Activated CD8-positive, alpha-beta memory T cell treated with anti-CD3 and anti-CD28 coated beads, Interleukin-2, amount 50 U/mL, for 24 hours (primary cell): ENCODE results near the gene FBXO11.
"Not testable (repeated sequence)": the region's sequence is repeated elsewhere in the genome, so short reads cannot be mapped to it uniquely, and the experiment has no call there.

Experiments used
- DNase-seq: peaks from one replicate; pipeline ENCODE4 v3.0.0-alpha.2; 2020; ENCODE audit errors: extremely low read depth

The FBXO11 gene

GRCh38 chr2:47897883-47898731 is 8.2 kb downstream of the FBXO11 start:
- DNase-seq: no peak

GRCh38 chr2:47897191-47897882 is 9.0 kb downstream of the FBXO11 start:
- DNase-seq: not testable (repeated sequence)

DNA sequence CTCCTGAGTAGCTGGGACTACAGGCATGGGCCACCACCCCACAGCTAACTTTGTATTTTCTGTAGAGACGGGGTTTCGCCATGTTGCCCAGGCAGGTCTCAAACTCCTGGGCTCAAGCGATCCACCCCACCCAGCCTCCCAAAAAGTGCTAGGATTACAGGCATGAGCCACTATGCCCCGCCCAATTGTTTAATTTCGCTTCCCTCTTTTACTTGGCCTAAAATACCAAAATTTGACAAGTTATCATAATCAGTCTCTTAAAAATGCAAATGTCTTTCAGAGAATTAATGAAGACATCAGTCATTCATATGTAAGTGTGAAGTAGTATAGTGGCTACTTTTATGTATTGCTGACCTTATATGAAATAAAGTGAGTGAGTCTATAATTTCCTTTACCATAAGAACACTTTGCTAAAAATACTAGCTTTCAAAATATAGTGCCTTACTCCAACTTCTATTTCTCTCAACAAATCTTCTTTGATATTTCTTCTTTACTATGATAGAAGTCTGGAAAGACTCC is 9.8 kb downstream of the FBXO11 start:
- DNase-seq: no peak

DNA sequence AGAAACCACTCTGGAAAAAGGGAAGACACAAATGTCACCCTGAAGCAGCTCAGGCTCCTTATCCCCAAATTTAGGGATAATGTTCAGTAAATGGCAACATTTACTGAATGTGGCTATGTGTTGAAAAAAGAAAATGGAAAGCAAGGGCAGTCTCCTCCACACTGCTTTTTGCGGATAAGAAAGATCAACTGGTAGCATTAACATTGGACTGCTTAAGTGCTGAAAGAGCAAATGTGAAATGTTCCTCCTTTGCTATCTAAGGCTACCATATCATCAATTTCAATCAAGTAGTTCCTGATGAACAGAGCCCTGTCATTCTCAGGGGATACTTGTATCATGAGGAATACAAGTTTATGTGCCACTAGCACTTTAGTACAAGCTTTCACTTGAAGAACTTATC is 12.5 kb downstream of the FBXO11 start:
- DNase-seq: no peak

DNA sequence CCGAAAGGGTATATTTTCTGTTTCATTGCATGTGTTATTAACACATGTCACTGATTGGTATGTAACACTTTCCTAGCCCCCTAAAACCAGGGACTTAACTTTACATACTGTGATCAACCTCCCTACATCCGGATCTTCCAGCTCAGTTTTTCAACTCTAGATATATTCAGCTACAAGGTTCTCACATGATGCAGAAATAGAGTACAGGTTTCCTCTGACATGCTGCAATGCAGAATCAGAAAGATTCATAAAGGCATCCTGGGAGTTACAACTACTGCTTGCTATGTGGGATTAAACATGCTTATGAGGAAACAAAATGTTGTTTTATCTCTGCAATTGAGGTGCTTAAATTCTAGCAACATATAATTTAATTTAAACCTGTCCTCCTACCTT is 14.0 kb downstream of the FBXO11 start:
- no peak for DNase-seq

- no peak for DNase-seq
Observed at GRCh38 chr2:47891369-47892337, 14.6 kb downstream of the FBXO11 start.

DNA sequence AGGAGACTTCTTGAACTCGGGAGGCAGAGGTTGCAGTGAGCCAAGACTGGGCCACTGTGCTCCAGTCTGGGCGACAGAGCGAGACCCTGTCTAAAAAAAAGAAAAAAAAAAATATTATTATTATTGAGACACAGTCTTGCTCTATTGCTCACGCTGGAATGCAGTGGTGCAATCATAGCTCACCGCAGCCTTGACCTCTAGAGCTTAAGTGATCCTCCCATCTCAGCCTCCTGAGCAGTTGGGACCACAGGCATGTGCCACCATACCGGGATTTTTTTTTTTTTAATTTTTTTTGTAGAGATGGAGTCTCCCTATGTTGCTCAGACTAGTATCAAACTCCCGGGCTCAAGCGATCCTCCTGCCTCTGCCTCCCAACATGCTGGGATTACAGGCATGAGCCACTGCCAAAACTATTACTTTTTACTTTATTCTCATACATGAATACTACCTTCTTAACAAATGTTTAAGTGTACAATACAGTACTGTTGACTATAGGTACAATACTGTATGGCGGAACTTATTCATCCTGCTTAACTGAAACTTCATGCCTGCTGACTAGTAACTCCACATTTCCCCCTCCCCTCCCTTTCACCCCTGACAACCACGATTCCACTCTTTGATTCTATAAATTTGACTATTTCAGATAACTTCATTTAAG is 15.5 kb downstream of the FBXO11 start:
- no peak for DNase-seq

DNA sequence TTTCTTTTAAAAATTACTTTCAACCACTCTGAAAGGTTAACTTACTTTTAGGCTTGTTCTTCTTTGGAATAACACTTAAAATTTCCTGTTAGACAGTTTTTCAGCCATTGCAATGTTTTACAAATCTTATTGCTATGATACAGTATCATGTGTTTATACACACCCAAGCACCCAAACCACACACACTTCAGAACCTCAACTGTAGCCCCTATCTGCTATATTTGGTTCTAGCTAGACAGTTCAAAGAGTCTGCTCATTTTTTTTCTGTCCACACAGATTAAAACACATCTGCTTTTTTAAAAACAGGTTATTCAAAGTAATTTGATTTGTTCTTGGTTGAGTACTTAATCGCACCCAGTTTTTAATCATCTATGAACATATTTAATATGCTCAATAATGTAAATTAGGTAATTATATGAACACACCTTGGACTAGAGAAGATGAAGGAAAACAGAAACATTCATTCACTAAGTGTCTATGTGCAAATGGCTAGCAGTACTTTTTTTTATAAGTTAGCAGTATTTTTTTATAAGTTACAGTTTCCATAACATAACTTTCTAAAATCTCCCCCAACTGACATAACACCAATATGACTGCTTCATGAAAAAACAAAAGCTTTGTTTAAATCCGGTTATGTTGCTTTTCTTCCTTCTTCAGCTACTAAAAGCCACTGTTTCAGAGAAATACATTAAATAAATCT is 17.6 kb downstream of the FBXO11 start:
- DNase-seq: no peak

DNA sequence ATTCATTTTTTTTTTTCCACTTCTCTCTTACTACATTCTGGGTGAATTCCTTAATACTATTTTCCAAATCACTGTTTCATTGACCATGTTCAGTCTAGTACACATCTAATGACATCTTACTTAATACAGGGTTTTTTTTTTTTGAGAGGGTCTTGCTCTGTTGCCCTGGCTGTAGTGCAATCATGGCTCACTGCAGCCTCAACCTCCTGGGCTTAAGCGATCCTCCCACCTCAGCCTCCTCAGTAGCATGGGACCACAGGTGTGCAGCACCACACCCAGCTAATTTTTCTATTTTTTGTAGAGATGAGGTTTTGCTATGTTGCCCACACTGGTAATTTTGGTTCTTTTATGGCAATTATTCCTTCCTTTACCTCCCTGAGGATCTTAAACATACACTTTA is 29.4 kb downstream of the FBXO11 start:
- no peak for DNase-seq

GRCh38 chr2:47872941-47873340 is 33.4 kb downstream of the FBXO11 start:
- no peak for DNase-seq

DNA sequence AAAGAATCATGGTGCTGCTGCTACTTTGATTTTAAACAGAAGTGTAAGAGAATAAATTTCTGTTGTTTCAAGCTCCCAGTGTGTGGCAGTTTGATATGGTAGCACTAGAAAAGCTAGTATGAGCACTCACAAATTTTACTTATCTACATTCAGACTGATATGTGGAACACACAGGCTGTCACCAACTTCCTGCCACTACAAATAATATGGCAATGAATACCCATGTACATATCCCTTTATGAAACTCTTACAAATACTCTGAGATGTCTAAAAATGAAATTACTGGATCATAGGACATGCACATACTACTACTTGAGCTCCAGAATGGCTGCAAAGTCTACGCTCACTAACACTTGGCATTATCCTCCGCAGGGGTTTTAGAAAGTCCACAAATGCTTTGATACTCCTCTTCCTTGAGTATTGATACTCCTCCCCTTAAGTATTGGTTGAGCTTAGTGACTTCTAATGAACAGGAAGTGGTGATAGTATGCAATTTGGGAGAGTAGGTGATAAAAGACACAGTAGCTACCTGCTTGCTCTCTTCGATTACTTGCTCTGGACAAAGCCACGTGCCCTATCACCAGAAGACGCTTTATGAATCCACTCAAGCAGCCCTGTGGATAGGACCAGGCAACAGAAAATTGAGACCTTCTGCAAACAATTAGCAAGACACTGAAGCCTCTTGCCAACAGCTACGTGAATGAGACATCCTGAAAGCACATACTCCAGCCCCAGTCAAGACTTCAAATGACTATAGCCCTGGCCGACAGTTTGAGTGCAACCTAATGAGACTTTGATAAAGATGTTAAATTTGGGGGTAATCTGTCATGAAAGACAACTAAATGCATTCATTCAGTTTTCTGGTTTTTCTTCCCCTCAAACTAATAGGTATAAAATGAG is 35.4 kb downstream of the FBXO11 start:
- DNase-seq: no peak

DNA sequence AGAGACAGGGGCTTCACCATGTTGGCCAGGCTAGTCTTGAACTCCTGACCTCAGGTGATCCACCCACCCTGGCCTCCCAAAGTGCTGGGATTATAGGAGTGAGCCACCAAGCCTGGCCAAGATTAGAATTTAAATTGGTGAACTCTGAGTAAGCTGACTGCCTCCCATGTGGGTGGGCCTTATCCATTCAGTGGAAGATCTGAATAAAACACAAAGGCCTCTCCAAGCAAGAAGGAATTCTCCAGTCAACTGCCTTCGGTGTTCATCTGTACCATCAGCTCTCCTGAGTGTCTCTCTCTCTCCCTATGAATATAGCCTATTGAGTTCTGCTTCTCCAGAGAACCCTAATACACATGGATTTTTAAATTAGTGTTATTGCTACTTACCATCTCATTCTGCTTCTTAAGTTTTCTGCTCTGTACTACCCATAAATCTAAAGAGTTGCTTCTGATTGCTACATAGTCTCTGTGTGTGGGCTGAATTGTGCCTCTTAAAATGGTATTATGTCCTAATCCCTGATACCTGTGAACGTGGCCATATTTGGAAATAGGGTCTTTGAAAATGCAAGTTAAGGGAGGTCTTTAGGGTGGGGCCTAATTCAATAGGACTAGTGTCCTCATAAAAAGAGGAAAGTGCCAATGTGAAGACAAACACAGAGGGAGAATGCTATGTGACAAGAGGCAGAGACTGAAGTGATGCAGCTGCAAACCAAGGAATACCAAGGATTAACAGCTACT is 36.3 kb downstream of the FBXO11 start:
- DNase-seq: no peak

GRCh38 chr2:47868611-47869352 is 37.5 kb downstream of the FBXO11 start:
- no peak for DNase-seq

- DNase-seq: no peak
Observed at GRCh38 chr2:47867205-47867604, 39.1 kb downstream of the FBXO11 start.

DNA sequence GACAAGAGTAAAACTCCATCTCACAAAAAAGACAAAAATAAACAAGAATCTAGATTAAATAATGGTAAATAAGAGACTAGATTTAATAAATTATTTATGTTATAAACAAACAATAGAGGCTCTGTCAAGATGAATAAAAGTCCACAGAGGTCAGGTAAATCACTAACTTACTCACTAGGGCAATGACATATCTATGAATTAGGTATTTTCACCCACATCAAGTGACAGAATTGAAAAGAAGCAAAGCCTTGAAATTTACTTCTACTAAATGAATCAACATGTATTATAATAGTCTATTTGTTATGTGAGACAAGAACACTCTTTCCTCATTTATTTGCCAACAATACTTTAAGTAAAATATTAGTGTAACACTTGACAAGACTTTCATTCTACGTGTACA is 41.7 kb downstream of the FBXO11 start:
- DNase-seq: no peak

DNA sequence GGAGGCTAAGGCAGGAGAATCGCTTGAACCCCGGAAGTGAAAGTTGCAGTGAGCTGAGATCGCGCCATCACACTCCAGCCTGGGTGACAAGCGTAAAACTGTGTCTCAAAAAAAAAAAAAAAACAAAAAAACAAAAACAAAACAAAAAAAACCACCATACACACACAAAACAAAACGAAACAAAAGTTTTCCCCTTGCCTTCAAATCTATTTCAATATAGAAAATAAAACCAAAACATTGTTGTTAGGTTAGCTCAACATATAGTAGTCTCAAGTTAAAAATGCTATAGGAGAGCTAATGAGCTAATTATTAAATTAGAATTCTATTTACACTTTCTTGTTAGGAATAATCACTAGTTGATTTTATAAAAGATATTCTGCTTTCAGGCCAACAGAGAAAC is 43.3 kb downstream of the FBXO11 start:
- DNase-seq: no peak

DNA sequence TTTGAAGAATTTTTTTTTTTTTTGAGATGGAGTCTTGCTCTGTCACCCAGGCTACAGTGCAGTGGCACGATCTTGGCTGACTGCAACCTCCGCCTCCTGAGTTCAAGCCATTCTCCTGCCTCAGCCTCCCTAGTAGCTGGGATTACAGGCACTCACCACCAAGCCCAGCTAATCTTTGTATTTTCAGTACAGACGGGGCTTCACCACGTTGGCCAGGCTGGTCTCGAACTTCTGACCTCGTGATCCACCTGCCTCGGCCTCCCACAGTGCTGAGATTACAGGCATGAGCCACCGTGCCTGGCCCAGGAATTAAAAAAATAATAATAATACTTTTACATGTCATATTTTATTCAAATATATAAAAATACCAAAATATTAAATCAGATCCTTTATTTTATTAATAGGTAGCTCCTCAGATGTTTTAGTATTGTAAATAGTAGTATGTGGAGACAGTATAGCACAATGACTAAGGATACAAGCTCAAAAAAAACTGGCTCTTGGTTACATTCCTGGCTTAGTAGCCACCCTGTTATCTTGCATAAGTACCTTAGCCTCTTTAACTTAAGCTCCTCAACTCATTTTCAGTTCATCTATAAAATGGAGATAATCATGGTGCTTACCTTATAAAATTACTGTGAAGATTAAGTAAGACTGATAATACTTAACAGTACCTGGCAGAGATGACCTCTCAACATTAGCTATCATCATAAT is 53.1 kb downstream of the FBXO11 start:
- DNase-seq: not testable (repeated sequence)

DNA sequence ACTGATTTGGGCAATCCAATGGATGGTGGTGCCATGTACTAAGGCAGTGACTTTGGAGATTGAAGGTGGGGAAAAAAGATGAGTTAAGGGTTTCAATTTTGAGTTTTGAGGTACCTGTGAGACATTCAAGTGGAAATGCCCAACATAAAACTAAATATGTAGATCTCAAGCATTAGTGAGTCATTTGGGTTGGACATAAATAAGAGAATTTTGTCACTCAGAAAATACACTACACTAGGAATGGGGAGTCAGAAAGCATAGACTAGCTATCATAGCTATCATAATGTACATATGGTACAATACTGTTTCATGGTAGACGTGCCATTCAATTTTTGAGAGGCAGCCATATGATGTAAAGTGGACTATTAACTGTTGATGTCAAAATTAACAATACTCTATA is 56.1 kb downstream of the FBXO11 start:
- DNase-seq: no peak
